ENCODE measurements around the gene ZNF775. TPM values are rescaled to one million over a fixed set of nuclear protein-coding genes. Genes with fewer than 3 reads are reported as not detected.

ZNF775 gene
- total RNA-seq, 1 experiment from 2014 or later, result 3.7 TPM

DNA sequence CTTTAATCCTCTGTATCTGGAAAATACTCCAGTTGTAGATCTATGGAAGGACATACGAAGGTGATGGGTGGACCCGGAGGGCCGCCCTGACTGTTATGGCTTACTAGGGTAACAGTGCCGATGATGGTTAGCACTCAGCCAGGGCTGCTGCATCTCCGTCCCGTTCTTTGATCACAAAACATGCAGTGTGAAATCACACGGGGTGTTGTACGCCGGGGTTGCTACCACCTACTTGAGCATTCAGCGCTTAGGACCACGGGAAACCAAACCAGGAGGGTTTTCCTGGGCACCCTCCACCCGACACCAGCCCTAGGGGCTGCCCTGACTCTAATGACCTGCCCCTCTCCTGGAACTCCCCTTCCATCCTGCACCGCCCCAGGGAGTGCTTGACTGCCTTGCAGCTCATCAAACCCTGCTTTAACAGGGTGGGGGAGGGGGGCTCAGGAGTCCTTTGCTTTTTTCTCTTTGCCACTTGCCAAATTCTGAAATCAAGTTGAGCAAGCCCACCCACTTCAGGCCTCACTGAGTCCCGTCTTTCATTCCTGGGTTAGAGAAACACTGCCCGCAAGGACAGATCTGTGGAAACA lies 20.4 kb downstream of the ZNF775 start:
- Histone ChIP-seq H3K36me3 (ENCODE audit: low read depth, low read length) (no peaks in the 10 kb centered on the region), H2AFZ (ENCODE audit: low read length) (no peak overlapping the region), H3K27ac (ENCODE audit: low read length) (peak overlapping the region; percentile 55; the same call in 1 of the 2 replicates), H3K27me3 (ENCODE audit: low read length) (no peaks in the 10 kb centered on the region), H3K4me2 (ENCODE audit: low read length) (peak overlapping the region; percentile 5; the same call in 1 of the 2 replicates), H3K9ac (ENCODE audit: low read length) (no peak overlapping the region), H3K4me1 (ENCODE audit: insufficient read depth, low read length) (peaks cover 26% of the 10 kb centered on the region), H3K79me2 (ENCODE audit: low read length) (no peaks in the 10 kb centered on the region), H3K9me3 (ENCODE audit: low read length) (no peaks in the 10 kb centered on the region), H3K9me2 (replicated peaks; ENCODE audit: low read length) (no peaks in the 10 kb centered on the region), H3F3A (ENCODE audit: low read length, unreplicated experiment) (no peaks in the 10 kb centered on the region), H4K20me1 (ENCODE audit: low read length) (no peaks in the 10 kb centered on the region), H3K4me3 (ENCODE audit: low read length) (no peak overlapping the region)
- ChIA-PET CTCF (interaction anchor here (0.6 kb wide), 1 partner anchor 10 kb away, joined by 3 read pairs; no protein-coding TSS in a partner anchor), POLR2A (ENCODE audit: unreplicated experiment) (no interaction called here)
- ATAC-seq (peak; percentile 7), DNase-seq (no peak)
- intact Hi-C loops (cut with micrococcal nuclease), result loop anchor here (1.0 kb wide), 1 partner anchor 19 kb away; no protein-coding TSS in a partner anchor
- BruUV-seq (replicated peaks), result no TSS peak
- TF ChIP-seq EZH2 (IDR thresholded peaks at IDR 0.05; ENCODE audit: low read length, unreplicated experiment), result no peak
- TF ChIP-seq CTCF (conservative IDR thresholded peaks at IDR 0.05; ENCODE audit: low read depth, low read length), result no peak
- no peak for TF ChIP-seq EZH2phosphoT487 (IDR thresholded peaks at IDR 0.05; ENCODE audit: borderline replicate concordance, low read length)

DNA sequence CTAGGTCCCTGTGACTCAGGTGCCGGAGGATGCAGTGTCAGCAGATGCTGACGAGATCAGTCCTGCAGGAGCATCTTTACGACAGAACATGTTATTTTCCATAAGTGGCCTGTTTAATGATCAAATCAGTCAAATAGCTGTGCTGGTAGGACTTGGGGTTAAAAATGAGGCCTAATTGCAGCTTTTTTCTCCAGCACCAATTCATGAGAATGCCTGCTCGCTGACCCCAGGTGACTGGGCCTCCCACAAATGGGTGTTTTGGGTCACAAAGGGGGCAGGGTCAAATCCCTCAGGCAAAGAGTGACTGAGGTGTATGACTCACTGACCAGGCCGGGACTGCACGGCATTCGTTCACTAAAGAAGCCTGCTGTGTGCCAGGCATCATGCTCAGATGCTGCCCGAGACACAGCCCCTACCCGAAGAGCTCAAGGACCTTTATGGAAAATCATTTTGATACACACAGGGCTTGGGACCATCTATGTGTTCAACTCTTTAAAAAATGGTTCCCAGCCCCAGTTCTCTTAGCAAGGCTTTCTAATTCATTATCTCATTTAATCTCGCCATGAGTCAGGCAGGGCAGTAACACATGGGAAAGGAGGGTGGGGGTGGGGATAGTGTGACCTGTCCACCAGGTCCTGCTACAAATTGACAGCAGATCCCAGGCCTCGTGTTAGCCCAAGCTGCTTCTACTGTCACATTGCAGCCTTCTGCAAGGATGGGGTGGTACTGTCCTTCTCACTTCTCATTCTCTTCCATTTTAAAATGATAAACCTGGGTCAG lies 21.1 kb downstream of the ZNF775 start:
- DNase-seq (peak; percentile 63), ATAC-seq (peak; percentile 62)
- no peak overlapping the region for H3K4me3 ChIP-seq (ENCODE audit: low read length)
- no peaks in the 10 kb centered on the region for H4K20me1 ChIP-seq (ENCODE audit: low read length)
- intact Hi-C loops (cut with micrococcal nuclease), result loop anchor here (1.0 kb wide), 1 partner anchor 20 kb away; no protein-coding TSS in a partner anchor
- H3K9ac ChIP-seq (ENCODE audit: low read length), result no peak overlapping the region
- H3K27me3 ChIP-seq (ENCODE audit: low read length), result no peaks in the 10 kb centered on the region
- no peaks in the 10 kb centered on the region for H3K9me2 ChIP-seq (replicated peaks; ENCODE audit: low read length)
- CTCF ChIA-PET, result interaction anchor here (0.6 kb wide), 1 partner anchor 11 kb away, joined by 3 read pairs; no protein-coding TSS in a partner anchor
- peaks cover 29% of the 10 kb centered on the region for H3K4me1 ChIP-seq (ENCODE audit: insufficient read depth, low read length)
- H3K79me2 ChIP-seq (ENCODE audit: low read length), result no peaks in the 10 kb centered on the region
- no peaks in the 10 kb centered on the region for H3F3A ChIP-seq (ENCODE audit: low read length, unreplicated experiment)
- BruUV-seq (replicated peaks), result no TSS peak
- no peaks in the 10 kb centered on the region for H3K9me3 ChIP-seq (ENCODE audit: low read length)
- peak overlapping the region; percentile 55 for H3K27ac ChIP-seq (ENCODE audit: low read length)
- H3K4me2 ChIP-seq (ENCODE audit: low read length), result peak overlapping the region; percentile 5; the same call in 1 of the 2 replicates
- no peak overlapping the region for H2AFZ ChIP-seq (ENCODE audit: low read length)
- H3K36me3 ChIP-seq (ENCODE audit: low read depth, low read length), result no peaks in the 10 kb centered on the region
- POLR2A ChIA-PET (ENCODE audit: unreplicated experiment), result no interaction called here
- TF ChIP-seq EZH2 (IDR thresholded peaks at IDR 0.05; ENCODE audit: low read length, unreplicated experiment) (no peak), EZH2phosphoT487 (IDR thresholded peaks at IDR 0.05; ENCODE audit: borderline replicate concordance, low read length) (0 out of 2 replicates have a peak, but pooled peaks have one; percentile 49)

- no peak overlapping the region for H3K9ac ChIP-seq (ENCODE audit: low read length)
- no peaks in the 10 kb centered on the region for H3K9me2 ChIP-seq (replicated peaks; ENCODE audit: low read length)
- DNase-seq (no peak), ATAC-seq (no peak)
- H3K27me3 ChIP-seq (ENCODE audit: low read length), result no peaks in the 10 kb centered on the region
- no peaks in the 10 kb centered on the region for H3K79me2 ChIP-seq (ENCODE audit: low read length)
- H3K36me3 ChIP-seq (ENCODE audit: low read depth, low read length), result no peaks in the 10 kb centered on the region
- peaks cover 29% of the 10 kb centered on the region for H3K4me1 ChIP-seq (ENCODE audit: insufficient read depth, low read length)
- ChIA-PET CTCF (no interaction called here), POLR2A (ENCODE audit: unreplicated experiment) (no interaction called here)
- peak overlapping the region; percentile 5; the same call in 1 of the 2 replicates for H3K4me2 ChIP-seq (ENCODE audit: low read length)
- TF ChIP-seq CTCF (conservative IDR thresholded peaks at IDR 0.05; ENCODE audit: low read depth, low read length) (no peak), EZH2 (IDR thresholded peaks at IDR 0.05; ENCODE audit: low read length, unreplicated experiment) (no peak), EZH2phosphoT487 (IDR thresholded peaks at IDR 0.05; ENCODE audit: borderline replicate concordance, low read length) (no peak)
- no peak overlapping the region for H2AFZ ChIP-seq (ENCODE audit: low read length)
- H3K27ac ChIP-seq (ENCODE audit: low read length), result peak overlapping the region; percentile 55
- BruUV-seq (replicated peaks), result TSS peak; percentile 15
- intact Hi-C loops (cut with micrococcal nuclease), result loop anchor here (1.0 kb wide), 1 partner anchor 21 kb away; no protein-coding TSS in a partner anchor
- H3K9me3 ChIP-seq (ENCODE audit: low read length), result no peaks in the 10 kb centered on the region
- H4K20me1 ChIP-seq (ENCODE audit: low read length), result no peaks in the 10 kb centered on the region
- H3K4me3 ChIP-seq (ENCODE audit: low read length), result no peak overlapping the region
- no peaks in the 10 kb centered on the region for H3F3A ChIP-seq (ENCODE audit: low read length, unreplicated experiment)
Observed at GRCh38 chr7:150400788-150401423, 21.8 kb downstream of the ZNF775 start.
